Urothelium cell line (cell line): ENCODE measurements around the gene RASGEF1C.
A peak's percentile ranks its signal among the peaks of the same experiment; 100 is the strongest.

Source experiments
- DNase-seq: peaks from one replicate; pipeline ENCODE4 v3.0.0; 2011; ENCODE audit warnings: low spot score, mixed read lengths
- FAIRE-seq: peaks from 2 replicates; lab custom pipeline; 2011; peaks lifted over from hg19 to GRCh38; lab: Jason Lieb, UNC

RASGEF1C gene

DNA sequence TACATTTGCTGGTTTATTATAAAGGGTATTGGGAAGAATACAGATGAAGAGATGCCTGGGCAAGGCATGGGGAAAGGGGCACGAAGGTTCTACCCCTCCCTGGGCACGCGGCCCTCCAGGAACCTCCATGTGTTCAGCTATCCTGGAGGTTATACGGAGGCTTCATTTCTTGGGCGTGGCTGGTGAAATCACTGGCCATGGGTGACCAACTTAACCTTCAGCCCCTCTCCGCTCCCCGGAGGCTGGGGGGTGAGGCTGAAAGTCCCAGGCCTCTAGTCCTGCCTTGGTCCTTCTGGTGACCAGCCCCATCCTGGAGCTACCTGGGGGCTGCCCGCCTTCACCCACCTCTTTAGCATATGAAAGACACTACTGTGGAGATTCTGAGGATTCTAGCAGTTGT is 120.5 kb downstream of the RASGEF1C start:
- DNase-seq (no peak), FAIRE-seq (no peak)

DNA sequence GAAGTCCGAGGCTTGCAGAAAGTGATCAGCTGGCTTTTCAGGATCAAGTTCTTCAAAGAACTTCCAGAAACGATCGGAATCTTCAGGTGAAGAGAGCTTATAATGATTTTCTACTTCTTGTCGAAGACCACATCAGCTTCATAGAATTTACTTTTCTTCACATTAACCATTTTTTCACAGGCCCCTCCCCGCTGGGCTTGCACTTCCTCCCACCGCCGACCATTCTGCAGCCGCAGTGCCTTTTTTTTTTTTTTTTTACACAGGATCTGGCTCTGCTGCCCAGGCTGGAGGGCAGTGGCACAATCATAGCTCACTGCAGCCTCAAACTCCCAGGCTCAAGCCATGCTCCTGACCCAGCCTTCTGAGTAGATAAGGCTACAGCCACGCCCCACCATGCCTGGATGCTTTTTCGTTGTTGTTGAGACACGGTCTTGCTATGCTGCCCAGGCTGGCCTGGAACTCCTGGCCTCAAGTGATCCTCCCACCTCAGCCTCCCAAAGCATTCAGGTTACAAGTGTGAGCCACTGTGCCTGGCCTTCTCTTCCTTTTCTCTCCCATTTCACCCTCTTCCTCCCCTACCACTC is 122.1 kb downstream of the RASGEF1C start:
- FAIRE-seq (no peak), DNase-seq (no peak)

DNA sequence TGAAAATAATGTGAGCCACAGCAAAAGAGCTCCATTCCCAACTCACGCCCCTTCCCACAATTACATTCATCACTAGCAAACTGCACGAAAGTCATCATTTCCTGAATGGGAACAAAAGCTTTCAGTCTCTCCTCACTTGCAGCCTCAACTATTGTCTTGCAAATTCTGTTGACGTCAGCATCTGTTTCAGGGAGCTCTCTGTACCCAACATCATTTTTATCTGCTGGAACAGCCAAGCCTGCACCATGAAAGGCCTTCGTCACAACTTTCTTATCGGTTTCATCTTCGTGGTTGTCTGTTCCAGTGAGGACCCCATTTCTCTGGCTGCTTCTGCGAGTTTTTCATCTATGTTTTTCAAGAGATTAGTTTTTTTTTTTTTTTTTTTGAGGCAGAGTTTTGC is 123.2 kb downstream of the RASGEF1C start:
- DNase-seq (no peak), FAIRE-seq (no peak)

DNA sequence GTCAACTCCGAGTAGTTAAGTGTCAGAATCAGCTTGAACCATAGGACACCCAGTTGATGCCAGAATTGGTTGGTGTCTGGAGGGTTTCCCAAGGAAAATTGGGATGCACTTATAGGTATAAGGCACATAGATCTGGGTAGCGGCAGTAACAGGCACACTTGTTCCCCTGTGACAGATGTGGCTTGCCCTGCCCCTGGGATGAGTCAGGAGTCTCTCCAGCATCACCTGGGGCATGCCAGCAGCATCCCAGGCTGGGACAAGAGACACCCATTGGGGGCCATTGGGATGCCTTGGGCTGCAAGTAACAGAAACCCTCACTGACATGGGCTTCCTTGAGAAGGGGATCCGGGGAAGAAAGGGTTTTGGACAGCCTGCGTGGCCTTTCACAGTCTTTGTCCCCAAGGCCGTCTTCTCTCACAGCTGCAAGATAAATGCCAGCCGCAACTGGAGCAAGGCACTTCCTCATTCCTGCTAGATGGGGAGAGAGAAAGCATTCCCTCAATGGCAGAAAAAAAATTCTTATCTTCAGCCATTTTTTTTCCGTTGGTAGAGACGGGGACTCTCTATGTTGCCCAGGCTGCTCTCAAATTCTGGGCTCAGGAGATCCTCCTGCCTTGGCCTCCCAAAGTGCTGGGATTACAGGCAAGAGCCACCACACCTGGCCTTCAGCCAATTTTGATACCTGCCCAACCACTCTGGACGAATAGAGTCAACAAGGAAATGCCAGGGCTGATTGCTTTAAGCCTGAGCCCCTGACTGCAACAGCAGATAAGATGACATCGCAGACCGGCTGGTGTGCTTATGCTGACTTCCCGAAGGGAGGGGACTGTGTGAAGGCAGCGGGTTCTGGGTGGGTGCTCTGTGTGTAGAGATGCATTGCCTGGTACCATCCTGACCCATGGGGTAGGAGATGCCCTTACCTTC is 124.1 kb downstream of the RASGEF1C start:
- FAIRE-seq (no peak), DNase-seq (no peak)

DNA sequence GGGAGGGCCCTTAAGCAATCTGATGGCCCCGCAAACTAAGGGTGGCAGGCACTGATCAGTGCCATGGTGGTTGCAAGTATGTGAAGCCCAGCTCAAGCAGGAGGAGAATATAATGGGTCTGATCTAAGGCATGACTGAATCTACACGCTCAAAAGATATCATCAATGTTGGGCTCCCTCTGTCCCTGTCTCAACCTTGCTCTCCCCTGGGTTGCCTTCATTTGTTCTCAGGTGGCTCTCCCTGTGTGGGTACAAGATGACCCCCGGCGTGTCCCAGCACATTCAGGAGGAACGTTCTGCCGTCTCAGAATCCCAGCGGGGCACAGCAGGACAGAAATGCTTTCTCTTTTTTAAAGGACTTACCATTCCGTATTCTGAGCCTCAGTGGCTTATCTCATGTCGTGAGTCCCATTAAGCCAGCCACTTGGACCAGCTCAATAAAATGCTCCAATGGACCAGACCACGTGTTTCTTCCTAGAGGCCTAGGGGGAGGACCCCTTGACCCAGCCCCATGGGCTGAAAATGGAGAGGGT is 125.4 kb downstream of the RASGEF1C start:
- no peak for FAIRE-seq
- DNase-seq, result no peak

DNA sequence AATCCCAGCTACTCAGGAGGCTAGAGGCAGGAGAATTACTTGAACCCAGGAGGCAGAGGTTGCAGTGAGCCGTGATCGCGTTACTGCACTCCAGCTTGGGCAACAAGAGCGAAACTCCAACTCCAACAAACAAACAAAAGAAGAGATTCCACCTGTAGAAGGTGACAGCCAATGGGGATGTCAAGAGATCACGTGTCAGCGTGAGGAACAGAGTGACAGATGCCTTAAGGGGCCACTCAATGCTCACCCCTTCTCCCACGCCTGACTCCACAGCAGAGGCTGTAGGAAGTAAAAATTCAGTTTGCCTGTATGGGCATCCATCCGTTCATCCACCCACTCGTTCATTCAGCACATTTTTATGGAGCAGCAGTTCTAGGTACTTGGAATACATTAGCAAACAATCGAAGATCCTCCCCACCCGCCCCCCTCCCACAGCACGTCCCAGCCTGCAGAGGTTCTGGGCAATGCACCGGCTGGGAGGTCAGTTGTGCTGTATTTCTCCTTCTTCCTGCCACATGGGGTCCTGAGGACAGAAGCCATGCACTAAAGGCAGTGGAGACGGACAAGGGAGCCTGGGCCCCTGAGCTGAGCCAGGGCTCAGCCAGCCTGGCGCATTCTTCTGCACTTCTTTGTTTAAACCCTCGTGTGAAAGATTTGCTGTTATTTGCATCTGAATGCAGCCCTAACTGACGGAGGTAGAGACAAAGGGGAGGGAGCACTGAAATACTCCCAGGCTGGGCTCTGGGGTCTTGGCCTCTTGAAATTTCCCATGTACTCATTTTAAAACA is 126.2 kb downstream of the RASGEF1C start:
- DNase-seq (no peak), FAIRE-seq (no peak)

DNA sequence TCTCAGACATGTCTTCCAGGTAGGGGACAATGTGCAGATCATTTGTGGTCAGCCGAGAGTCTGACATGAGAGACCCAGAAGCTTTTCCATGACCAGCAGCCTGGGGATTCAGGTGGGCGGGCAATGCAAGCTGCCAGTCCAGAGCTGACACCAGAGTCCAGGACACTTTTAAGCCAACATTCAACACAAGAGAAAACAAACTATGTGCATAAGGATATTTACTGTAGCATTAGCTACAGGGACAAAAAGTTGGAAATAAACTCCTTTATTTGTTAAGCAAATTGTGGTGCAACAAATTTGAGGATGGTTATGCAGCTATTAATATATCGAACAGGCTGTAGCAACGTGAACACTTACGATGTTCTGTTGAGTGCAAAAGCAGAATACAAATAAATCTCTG is 127.5 kb downstream of the RASGEF1C start:
- FAIRE-seq (no peak), DNase-seq (no peak)

DNA sequence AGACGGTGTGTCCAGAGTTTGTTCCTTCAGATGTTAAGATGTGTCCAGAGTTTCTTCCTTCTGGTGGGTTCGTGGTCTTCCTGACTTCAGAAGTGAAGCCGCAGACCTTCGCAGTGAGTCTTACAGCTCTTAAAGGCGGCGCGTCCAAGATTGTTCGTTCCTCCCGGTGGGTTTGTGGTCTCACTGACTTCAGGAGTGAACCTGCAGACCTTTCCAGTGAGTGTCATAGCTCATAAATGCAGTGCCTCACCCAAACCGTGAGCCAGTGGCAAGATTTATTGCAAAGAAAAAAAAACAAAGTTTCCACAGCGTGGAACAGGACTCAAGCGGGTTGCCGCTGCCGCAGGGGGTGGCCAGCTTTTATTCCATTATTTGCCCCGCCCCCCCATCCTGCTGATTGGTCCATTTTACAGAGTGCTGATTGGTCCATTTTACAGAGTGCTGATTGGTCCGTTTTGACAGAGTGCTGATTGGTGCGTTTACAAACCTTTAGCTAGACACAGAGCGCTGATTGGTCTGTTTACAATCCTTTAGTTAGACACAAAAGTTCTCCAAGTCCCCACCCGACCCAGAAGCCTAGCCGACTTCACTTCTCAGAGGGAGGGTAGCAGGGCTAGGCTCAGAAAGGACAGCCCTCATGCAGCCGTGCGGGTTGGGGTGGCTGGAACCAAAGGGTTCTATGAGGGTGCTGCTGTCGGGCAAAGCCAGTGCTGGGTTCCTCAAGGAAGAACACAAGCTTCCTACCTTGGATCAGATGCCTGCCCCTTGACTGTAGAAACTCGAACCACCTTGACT is 128.3 kb downstream of the RASGEF1C start:
- DNase-seq (no peak), FAIRE-seq (no peak)

DNA sequence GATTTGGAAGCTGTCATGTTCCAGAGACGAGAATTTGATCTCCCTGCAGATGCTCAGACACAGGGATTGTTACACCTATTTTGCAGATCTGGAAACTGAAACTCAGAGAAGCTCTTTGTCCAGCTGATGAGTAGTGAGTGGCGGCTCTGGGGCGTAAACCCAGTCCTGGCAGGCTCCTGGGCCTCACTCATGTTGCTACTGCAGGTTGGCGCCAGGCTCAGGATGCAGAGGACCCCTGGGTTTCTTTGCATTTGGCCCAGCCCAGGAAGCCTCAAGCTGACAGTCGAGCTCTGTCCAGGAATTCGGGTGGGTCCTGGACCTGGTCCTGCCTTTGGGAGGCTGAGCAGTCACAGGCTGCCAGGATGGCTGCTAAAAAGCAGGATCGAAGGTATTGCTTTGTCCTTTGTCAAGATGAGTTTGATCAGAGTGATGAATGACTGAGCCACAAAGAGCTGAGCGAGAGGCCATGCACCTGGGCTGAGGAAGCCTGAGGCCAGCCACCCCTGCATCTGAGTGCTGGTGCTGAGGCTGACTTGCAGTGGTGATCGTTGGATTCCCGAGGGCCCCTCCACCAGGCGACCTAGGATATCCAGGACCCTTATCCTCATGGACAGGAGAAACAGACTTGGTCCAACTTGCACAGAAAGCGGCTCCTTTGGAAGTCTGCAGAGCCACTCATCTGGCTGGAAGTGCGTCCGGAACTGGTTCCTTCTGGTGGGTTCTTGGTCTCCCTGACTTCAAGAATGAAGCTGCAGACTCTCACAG is 129.1 kb downstream of the RASGEF1C start:
- DNase-seq (no peak), FAIRE-seq (no peak)

DNA sequence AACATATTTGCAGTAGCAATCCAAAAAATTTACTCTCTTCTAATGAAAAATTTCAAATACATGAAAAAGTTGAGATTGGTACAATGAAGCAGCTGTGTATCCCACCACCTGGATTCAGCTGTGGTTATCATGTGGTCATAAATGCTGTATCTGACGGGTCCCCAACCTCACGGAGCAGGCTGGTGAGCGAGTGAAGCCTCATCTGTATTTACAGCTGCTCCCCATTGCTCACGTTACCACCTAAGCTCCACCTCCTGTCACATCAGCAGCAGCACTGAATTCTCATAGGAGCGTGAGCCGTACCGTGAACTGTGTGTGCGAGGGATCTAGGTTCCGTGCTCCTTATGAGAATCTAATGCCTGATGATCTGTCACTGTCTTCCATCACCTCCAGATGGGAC is 130.7 kb downstream of the RASGEF1C start:
- no peak for FAIRE-seq
- DNase-seq, result no peak

DNA sequence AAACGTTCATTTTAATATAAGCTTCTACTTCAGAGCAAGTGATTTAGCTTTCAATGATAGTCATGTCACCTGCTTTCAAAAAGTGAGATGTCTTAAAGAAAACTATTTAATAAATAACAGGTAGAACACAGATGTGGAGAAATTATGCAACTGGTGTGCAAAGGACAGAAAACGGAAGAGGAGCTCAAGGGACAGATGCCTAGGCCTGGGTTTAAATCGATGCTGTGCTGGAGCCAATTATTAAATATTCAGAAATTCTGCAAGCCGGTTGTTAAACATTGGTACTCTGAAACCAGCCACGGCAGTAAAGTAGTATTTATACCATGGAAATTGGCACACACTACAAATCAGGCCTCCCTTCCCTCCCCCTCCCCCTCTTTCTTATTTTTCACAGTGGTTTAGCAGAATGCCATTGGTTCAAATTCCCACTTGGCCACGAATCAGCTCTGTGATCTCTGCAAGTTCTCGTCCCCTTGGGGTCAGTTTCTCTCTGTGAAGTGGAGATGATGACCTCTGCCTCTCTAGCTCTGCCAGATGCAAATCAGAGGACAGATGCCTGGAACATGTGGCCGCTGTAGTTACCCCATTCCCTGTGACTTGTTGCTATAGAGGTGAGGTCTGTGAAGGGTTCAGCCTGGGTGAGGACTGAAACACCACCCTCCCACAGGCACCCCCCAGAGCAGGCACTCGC is 131.3 kb downstream of the RASGEF1C start:
- DNase-seq (no peak), FAIRE-seq (no peak)

DNA sequence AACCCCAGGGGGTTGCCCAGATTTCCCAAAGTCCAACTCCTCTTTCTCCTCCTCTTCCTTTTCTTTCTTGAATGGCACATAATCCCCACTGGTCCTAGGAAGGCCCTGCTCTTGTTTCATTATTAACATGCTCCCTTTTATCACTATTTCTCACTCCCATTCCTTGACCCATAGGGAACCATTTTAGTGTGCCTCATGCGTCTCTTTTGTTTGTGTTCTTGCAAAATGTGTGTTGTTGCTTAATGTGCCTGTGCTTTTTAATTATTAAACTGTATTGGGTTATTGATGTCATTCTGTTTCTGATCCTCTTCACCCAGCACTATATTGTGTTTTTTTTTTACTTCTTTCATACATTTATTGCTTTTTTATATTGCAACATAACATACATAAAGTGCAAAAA is 133.3 kb downstream of the RASGEF1C start:
- FAIRE-seq (no peak), DNase-seq (no peak)

DNA sequence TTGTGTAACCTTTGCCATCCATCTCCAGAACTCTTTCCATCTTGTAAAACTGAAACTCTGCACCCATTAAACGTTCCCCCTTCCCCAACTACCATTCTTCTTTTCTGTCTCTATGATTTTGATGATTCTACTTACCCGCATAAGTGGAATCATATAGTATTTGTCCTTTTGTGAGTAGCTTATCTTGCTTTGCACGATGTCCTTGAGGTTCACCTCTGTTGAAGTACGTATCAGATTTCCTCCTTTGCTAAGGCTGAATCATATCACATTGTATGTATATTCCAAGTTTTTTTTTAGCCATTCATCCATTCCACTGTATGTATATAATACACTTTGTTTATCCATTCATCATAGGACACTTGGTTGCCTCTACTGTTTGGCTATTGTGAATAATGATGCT is 134.5 kb downstream of the RASGEF1C start:
- FAIRE-seq (no peak), DNase-seq (no peak)

DNA sequence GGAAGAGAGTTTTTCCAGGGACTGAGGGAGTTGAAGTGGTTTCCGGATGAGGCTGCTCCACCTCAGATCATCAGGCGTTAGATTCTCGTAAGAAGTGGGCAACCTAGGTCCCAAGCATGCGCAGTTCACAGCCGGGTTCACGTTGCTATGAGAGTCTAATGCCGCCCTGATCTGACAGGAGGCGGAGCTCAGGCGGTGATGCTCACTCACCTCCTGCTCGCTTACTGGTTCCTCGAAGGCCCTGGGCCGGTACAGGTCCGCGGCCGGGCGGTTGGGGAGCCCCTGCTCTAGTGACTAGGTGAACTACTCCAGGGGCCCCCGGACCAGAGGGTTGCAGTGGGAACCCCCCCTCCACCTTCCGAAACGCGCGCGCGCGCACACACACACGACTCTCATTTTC is 136.5 kb downstream of the RASGEF1C start:
- no peak for DNase-seq
- no peak for FAIRE-seq

DNA sequence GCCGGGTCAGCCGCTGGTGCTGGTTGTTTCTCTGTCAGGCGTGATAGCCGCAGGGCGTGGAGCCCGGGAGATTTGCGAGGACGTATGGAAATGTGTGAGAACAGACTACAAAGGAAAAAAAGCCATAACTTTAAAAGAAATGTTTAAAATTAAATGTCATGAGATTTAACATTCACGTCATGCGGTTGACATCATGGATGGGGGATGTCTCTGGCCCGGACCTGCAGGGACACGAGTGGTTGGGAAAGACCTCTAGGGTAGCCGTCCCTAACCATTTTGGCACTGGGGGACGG is 136.8 kb downstream of the RASGEF1C start:
- DNase-seq, result no peak

DNA sequence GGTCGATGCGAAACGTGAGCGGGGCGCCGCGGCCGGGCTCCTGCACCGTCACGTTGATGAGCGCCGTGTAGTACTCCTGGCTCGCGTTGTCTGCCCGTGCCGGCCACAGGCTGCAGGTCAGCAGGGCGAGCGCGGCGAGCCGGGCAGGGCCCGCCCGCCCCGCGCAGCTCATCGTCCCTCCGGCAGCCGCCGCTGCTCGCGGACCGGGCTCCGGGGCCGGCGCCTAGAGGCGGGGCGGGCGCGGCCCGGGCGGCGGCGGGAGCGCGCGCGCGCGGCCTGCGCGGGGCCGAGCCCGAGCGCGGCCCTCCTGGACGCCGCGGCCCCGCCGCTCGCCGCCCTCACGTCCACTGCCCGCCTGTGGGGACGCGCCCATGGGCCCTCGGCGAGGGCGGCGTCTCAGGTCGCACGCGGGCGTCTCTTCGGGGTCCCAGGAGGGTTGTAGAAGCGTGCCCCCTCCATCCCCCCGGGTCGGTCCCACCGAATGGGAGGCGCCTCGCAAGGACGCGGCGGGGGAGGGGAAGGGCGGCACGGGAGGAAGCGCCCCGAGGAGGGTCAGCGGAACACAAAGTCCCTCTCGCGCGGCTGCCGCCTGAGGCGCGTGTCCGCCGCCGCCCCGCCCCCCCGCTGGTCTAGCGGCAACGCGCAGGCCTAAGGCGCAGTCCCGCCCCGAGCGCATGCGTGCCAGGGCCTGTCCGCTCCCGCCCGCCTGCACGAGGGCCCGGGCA is 137.3 kb downstream of the RASGEF1C start, which contains the start of gene RNF130:
Gene RNF130, minus strand, starts transcription at position 229 of the 725 bp plus-strand sequence. Its CDS starts 57 bp downstream, at position 172.
- DNase-seq (peak; percentile 96), FAIRE-seq (no peak)

More for the DNA sequence above, 136.8 kb downstream of the RASGEF1C start:
- no peak for FAIRE-seq

DNA sequence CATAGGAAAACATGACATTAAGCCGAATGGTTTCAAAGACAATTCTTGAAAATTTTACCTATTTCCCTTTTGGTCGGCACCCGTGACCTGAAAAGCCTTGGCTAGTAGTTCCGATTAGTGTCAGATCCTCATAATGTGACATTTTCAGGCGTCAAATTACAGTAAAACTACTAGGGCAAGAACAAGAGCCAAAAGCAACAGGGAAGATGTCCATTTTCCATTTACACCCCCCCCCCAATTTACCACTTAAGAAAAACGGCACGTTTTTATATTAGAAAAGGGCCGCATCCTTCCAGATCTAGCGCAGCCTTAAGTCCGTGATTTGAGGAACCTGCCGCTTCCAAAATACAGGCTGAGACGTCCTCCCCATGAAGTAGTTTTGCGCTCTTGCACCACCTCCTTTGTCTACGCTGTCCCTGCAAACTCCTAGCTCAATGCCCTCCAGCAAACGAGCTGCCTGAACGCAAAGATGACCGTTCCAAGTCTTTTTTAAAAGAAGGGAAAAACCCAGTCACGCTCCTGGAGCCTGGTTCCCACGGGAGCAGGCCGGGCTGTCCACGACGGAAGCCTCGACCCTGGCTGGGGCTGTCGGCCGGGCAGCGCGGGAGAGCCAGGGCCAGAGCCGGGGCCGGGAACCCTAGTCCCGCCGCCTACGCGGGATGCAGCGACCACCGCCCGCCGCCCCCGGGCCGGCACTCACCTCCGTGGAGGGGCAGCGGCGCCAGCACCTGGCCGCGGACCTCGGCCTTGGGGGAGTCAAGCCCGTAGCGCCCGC is 138.1 kb downstream of the RASGEF1C start:
- peak; percentile 49 for DNase-seq

More for the DNA sequence above, 138.1 kb downstream of the RASGEF1C start:
- FAIRE-seq, result no peak
